NCI-H1048 (cell line): Measurements from ENCODE around the gene CRB2.
"Not testable (repeated sequence)": the region's sequence is repeated elsewhere in the genome, so short reads cannot be mapped to it uniquely, and the experiment has no call there.

Experiments used
- DNase-seq: peaks from one replicate; lab custom pipeline; 2025; lab: John Stamatoyannopoulos, UW

CRB2 gene

GRCh38 chr9:123382653-123383511 lies 26.9 kb downstream of the CRB2 start:
- no peak for DNase-seq

- no peak for DNase-seq
These were observed 27.6 kb downstream of the CRB2 start for GRCh38 chr9:123383512-123384170.

GRCh38 chr9:123387686-123388085 lies 31.7 kb downstream of the CRB2 start:
- no peak for DNase-seq

- no peak for DNase-seq
These were observed 33.1 kb downstream of the CRB2 start for GRCh38 chr9:123389070-123389469.

- DNase-seq: no peak
These were observed 33.7 kb downstream of the CRB2 start for GRCh38 chr9:123389698-123390097.

GRCh38 chr9:123390337-123391135 lies 34.5 kb downstream of the CRB2 start:
- DNase-seq: no peak

GRCh38 chr9:123391233-123391632 lies 35.2 kb downstream of the CRB2 start:
- no peak for DNase-seq

GRCh38 chr9:123391946-123392345 lies 35.9 kb downstream of the CRB2 start:
- no peak for DNase-seq

GRCh38 chr9:123392802-123393201 lies 36.8 kb downstream of the CRB2 start:
- DNase-seq: no peak

- DNase-seq: no peak
These were observed 38.6 kb downstream of the CRB2 start for GRCh38 chr9:123394291-123395235.

GRCh38 chr9:123395276-123395688 lies 39.3 kb downstream of the CRB2 start:
- no peak for DNase-seq

GRCh38 chr9:123395689-123396511 lies 39.9 kb downstream of the CRB2 start:
- DNase-seq: no peak

- DNase-seq: no peak
These were observed 42.0 kb downstream of the CRB2 start for GRCh38 chr9:123397975-123398374.

- not testable (repeated sequence) for DNase-seq
These were observed 42.9 kb downstream of the CRB2 start for GRCh38 chr9:123398938-123399337.

- no peak for DNase-seq
These were observed 43.9 kb downstream of the CRB2 start for GRCh38 chr9:123399803-123400378.

GRCh38 chr9:123400926-123401503 lies 45.0 kb downstream of the CRB2 start:
- DNase-seq: no peak

- DNase-seq: no peak
These were observed 46.0 kb downstream of the CRB2 start for GRCh38 chr9:123401879-123402513.

- DNase-seq: no peak
These were observed 47.0 kb downstream of the CRB2 start for GRCh38 chr9:123402981-123403509.

GRCh38 chr9:123406016-123406415 lies 50.0 kb downstream of the CRB2 start:
- no peak for DNase-seq
